SU-DHL-6 (cell line): ENCODE data around the gene F12.

ENCODE experiments used
- H2AFZ ChIP-seq: fragments of 200-600 bp; sonication (generic); 2 replicates; pipeline ENCODE4 v1.6.1; 2014; ENCODE audit warnings: low read depth, mild to moderate bottlenecking, moderate library complexity, mixed read lengths, antibody characterized with exemption, low read length; ENCODE audit not compliant: severe bottlenecking
- H3F3A ChIP-seq: fragments of 200-600 bp; shearing (Covaris generic); 2 replicates; pipeline ENCODE4 v1.6.0; 2016; ENCODE audit warnings: antibody characterized with exemption, mild to moderate bottlenecking; ENCODE audit not compliant: insufficient read depth
- H3K27ac ChIP-seq: fragments of 200-600 bp; sonication (generic); 2 replicates; pipeline ENCODE4 v1.5.1; 2016; ENCODE audit warnings: low read depth, mild to moderate bottlenecking, low read length, moderate library complexity, mixed read lengths
- H3K27me3 ChIP-seq: fragments of 200-600 bp; sonication (generic), shearing (Covaris generic); 2 replicates; pipeline ENCODE4 v1.6.0; 2014; ENCODE audit warnings: mild to moderate bottlenecking, low read length
- H3K36me3 ChIP-seq: fragments of 200-600 bp; sonication (generic); 2 replicates; pipeline ENCODE4 v1.6.1; 2014; ENCODE audit warnings: mild to moderate bottlenecking, low read length, mixed read lengths
- H3K4me2 ChIP-seq: fragments of 300-600, 200-600 bp; shearing (Covaris generic), sonication (generic); 2 replicates; pipeline ENCODE4 v1.6.0; 2014; ENCODE audit warnings: low read length, low read depth, mild to moderate bottlenecking; ENCODE audit not compliant: poor library complexity, severe bottlenecking
- H3K4me3 ChIP-seq: fragments of 200-600 bp; sonication (generic); 2 replicates; pipeline ENCODE4 v1.5.1; 2014; ENCODE audit warnings: antibody characterized with exemption, low read length, mild to moderate bottlenecking, mixed read lengths; ENCODE audit not compliant: insufficient read depth, poor library complexity, severe bottlenecking
- H3K79me2 ChIP-seq: fragments of 200-600 bp; sonication (generic); 2 replicates; pipeline ENCODE4 v1.6.1; 2014; ENCODE audit warnings: mild to moderate bottlenecking, low read length, moderate library complexity; ENCODE audit not compliant: insufficient read depth
- H3K9ac ChIP-seq: fragments of 200-600 bp; sonication (generic); 2 replicates; pipeline ENCODE4 v1.7.0; 2014; ENCODE audit warnings: mild to moderate bottlenecking, low read length
- H3K9me2 ChIP-seq: fragments of 200-600 bp; sonication (generic); replicated peaks from 2 replicates; pipeline ENCODE4 v1.6.1; 2014; ENCODE audit warnings: low read length; ENCODE audit not compliant: insufficient read depth
- H3K9me3 ChIP-seq: fragments of 200-600 bp; sonication (generic); 2 replicates; pipeline ENCODE4 v1.6.1; 2014; ENCODE audit warnings: low read length, mixed read lengths; ENCODE audit not compliant: insufficient read depth
- H4K20me1 ChIP-seq: fragments of 200-600 bp; sonication (generic); 2 replicates; pipeline ENCODE4 v1.6.1; 2014; ENCODE audit warnings: low read depth, mild to moderate bottlenecking, antibody characterized with exemption, low read length, moderate library complexity, mixed read lengths
- EZH2phosphoT487 ChIP-seq: fragments of 200-600 bp; sonication (generic), shearing (Covaris generic); conservative IDR thresholded peaks from 2 replicates; pipeline ENCODE4 v1.6.1; 2018; ENCODE audit warnings: mild to moderate bottlenecking, antibody characterized with exemption, low read length, moderate library complexity, mixed read lengths
- TF ChIP-seq, protein P1 (sequence below): fragments of 200-600 bp; sonication (generic); IDR thresholded peaks from one replicate; pipeline ENCODE4 v1.5.1; 2017; ENCODE audit warnings: antibody characterized with exemption, mild to moderate bottlenecking, low read length, moderate library complexity; ENCODE audit not compliant: insufficient read depth, poor library complexity, severe bottlenecking

F12 gene

DNA sequence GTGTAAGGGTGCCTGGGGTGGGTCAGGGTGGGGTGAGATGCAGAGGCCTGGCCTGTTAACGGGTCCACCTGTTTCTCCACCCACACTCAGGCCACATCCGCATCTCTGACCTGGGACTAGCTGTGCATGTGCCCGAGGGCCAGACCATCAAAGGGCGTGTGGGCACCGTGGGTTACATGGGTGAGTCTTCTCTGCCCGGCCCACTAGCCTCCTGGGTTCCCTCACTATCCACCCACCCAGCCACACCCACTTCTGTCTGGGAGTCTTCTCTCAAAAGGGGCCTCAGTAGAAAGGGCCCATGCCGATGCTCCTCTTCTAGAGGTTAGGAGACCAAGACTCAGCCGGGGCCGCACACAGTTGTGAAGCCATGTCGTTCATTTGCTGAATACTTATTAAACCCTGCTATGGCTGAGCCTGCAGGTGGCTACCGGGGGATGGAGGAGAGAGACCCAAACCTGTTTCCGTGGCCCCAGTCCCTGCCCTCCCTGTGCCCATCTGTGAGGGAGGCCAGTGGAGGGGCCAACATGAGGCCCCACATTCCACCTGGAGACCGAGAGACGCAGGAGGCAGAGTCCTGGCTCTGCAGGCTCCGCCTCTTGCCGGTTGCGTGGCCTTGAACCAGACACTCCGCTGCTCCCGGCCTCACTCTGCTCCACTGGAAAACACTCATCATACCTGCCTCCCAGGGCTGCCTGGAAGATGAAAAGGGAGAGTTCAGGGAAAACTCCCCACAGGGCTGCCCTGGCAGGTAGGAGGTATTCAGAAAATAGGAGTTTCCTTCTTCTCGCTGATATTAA is 25.8 kb upstream of the F12 start:
- TF ChIP-seq EZH2phosphoT487: no peak
- TF ChIP-seq, protein P1, sequence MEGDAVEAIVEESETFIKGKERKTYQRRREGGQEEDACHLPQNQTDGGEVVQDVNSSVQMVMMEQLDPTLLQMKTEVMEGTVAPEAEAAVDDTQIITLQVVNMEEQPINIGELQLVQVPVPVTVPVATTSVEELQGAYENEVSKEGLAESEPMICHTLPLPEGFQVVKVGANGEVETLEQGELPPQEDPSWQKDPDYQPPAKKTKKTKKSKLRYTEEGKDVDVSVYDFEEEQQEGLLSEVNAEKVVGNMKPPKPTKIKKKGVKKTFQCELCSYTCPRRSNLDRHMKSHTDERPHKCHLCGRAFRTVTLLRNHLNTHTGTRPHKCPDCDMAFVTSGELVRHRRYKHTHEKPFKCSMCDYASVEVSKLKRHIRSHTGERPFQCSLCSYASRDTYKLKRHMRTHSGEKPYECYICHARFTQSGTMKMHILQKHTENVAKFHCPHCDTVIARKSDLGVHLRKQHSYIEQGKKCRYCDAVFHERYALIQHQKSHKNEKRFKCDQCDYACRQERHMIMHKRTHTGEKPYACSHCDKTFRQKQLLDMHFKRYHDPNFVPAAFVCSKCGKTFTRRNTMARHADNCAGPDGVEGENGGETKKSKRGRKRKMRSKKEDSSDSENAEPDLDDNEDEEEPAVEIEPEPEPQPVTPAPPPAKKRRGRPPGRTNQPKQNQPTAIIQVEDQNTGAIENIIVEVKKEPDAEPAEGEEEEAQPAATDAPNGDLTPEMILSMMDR: no peak
- Histone ChIP-seq H3K36me3 (no peaks in the 10 kb centered on the region), H3K4me2 (no peak overlapping the region), H3K9me2 (no peaks in the 10 kb centered on the region), H4K20me1 (no peaks in the 10 kb centered on the region), H3K27me3 (no peaks in the 10 kb centered on the region), H3K27ac (no peak overlapping the region), H3K9ac (no peak overlapping the region), H3K79me2 (no peaks in the 10 kb centered on the region), H2AFZ (no peak overlapping the region), H3F3A (peaks cover 23% of the 10 kb centered on the region), H3K4me3 (no peak overlapping the region), H3K9me3 (no peaks in the 10 kb centered on the region)

DNA sequence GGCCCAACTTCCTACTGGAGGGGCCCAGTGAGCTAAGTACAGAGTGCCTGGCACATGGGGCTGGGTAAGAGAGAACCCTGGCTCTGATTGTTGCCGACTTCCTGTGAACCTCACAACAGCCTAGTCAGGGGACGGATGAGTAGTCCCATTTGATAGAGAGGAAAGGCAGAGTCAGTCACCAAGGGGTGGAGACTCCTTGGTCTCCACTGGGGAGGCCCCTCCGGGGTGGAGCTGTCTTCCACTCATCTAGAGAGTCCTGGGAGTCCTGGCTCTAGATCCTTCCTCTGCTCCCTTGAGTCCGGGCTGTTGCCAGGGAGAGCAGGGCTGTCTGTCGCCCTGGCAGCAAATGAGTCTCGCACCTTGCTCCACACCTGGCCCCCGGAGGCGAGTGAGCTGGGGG is 25.1 kb upstream of the F12 start:
- Histone ChIP-seq H3F3A (peaks cover 30% of the 10 kb centered on the region), H3K79me2 (no peaks in the 10 kb centered on the region), H3K9me3 (no peaks in the 10 kb centered on the region), H3K36me3 (no peaks in the 10 kb centered on the region), H2AFZ (no peak overlapping the region), H4K20me1 (no peaks in the 10 kb centered on the region; the same call in 1 of the 2 replicates), H3K4me3 (no peak overlapping the region), H3K9me2 (no peaks in the 10 kb centered on the region), H3K9ac (no peak overlapping the region), H3K4me2 (no peak overlapping the region), H3K27ac (no peak overlapping the region), H3K27me3 (no peaks in the 10 kb centered on the region)
- TF ChIP-seq EZH2phosphoT487: no peak
- TF ChIP-seq, protein P1: no peak

DNA sequence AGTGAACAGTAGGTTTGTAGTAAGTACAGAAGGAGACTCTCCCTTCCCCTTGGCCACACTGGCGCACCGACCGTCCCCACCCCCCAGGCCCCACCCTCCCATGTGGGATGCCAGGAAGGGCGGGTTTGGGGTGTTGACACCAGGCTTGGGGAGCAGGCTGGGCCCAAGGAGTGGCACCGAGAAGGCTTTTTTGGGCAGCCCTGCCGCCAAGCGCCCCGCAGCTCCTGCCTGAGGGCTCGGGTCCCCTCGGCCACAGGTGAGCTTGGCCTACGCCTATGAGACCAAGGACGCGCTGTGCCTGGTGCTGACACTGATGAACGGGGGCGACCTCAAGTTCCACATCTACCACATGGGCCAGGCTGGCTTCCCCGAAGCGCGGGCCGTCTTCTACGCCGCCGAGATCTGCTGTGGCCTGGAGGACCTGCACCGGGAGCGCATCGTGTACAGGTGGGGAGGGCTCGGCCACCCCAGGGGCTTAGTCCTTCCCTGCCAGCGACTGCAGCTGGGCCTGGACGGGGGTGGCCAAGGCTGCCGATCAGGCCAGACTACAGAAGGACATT is 24.4 kb upstream of the F12 start:
- Histone ChIP-seq H3K4me2 (no peak overlapping the region), H3K9ac (no peak overlapping the region), H3K27me3 (no peaks in the 10 kb centered on the region), H3K4me3 (no peak overlapping the region), H3K9me3 (no peaks in the 10 kb centered on the region), H3K79me2 (peaks cover 3% of the 10 kb centered on the region; the same call in 1 of the 2 replicates), H3K9me2 (no peaks in the 10 kb centered on the region), H3K36me3 (no peaks in the 10 kb centered on the region), H3K27ac (no peak overlapping the region), H4K20me1 (no peaks in the 10 kb centered on the region; the same call in 1 of the 2 replicates), H2AFZ (no peak overlapping the region), H3F3A (peaks cover 35% of the 10 kb centered on the region)
- no peak for TF ChIP-seq EZH2phosphoT487
- TF ChIP-seq, protein P1: no peak
